GM13977 (cell line): ENCODE measurements around the gene CEMIP2.
A peak's percentile ranks its signal among the peaks of the same experiment; 100 is the strongest.

Experiments used
- DNase-seq: peaks from one replicate; pipeline ENCODE4 v3.0.0; 2012; ENCODE audit warnings: low spot score
- CTCF ChIP-seq: IDR thresholded peaks from 2 replicates; pipeline ENCODE4 v1.5.1; 2012; ENCODE audit warnings: mild to moderate bottlenecking, control low read depth; ENCODE audit not compliant: insufficient read depth; ENCODE audit errors: extremely low read depth, missing control alignments
- in situ Hi-C: fragments of 300-500 bp; cut with MboI; formaldehyde crosslinking; loops from one replicate; pipeline ENCODE4 v1.12.0; 2022; ENCODE audit warnings: low sequenced_read_pairs, low pct_unique_long_range_greater_than_20kb, mixed read lengths, inconsistent platforms; ENCODE audit not compliant: unreplicated experiment

CEMIP2 gene

DNA sequence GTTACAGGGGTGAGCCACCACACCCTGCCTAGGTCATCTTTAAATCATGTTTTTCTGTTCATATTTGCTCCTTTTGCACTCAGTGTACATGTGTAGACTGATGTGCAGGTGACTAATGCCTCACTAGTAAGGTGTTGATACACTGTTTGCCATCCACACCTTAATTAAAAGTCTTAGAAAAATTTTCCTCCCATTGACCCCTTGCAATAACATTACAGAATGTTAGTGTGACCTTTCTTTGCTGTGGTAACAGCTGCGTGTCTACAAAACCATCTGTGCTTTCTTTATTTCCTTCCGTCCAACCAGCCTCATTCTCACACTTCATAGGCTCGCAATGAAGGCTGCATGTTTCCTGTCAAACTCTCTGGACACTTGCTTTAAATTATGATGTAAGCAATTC lies 6.6 kb upstream of the CEMIP2 start:
- TF ChIP-seq CTCF = no peak
- DNase-seq = no peak
- in situ Hi-C loops = loop anchor here (25.0 kb wide), 1 partner anchor 488 kb away; no protein-coding TSS in a partner anchor

DNA sequence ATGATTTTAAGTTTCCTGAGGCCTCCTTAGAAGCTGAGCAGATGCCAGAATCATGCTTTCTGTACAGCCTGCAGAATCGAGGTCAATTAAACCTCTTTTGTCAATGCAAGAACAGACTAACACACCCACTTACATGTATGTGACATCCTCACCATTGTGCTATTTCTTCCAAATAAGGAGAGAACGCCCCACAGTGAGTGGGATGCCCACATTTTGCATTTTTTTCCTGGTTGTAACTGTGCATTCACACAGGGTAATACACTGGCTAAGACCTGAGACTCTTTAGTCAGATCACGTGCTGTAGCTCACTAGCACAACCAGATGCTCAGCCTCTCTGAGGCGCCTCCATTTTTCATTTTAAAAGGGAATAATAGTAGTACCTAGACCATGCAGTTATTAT lies 4.4 kb upstream of the CEMIP2 start:
- no peak for DNase-seq
- in situ Hi-C loops = loop anchor here (25.0 kb wide), 1 partner anchor 485 kb away; no protein-coding TSS in a partner anchor

DNA sequence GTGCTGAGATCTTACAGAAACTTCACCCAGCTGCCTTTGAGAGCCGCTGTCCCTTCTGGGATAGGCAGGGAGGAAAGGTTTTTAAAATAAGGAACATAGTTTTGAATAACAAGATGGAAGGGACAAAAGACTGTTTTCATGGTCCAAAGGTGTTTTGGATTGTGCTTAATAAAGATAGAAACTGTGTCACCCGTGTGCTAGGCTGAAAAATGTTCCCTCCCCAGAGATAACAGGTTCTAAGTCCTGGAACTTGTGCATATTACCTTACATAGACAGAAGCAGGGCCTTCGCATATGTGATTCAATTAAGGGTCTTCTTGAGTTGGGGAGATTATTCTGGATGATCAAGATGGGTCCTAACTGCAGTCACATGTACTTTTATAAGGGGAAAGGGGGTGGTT lies 1.9 kb upstream of the CEMIP2 start:
- in situ Hi-C loops = loop anchor here (25.0 kb wide), 1 partner anchor 483 kb away; no protein-coding TSS in a partner anchor
- no peak for TF ChIP-seq CTCF
- DNase-seq = no peak

More for the DNA sequence above, 4.4 kb upstream of the CEMIP2 start:
- no peak for TF ChIP-seq CTCF

DNA sequence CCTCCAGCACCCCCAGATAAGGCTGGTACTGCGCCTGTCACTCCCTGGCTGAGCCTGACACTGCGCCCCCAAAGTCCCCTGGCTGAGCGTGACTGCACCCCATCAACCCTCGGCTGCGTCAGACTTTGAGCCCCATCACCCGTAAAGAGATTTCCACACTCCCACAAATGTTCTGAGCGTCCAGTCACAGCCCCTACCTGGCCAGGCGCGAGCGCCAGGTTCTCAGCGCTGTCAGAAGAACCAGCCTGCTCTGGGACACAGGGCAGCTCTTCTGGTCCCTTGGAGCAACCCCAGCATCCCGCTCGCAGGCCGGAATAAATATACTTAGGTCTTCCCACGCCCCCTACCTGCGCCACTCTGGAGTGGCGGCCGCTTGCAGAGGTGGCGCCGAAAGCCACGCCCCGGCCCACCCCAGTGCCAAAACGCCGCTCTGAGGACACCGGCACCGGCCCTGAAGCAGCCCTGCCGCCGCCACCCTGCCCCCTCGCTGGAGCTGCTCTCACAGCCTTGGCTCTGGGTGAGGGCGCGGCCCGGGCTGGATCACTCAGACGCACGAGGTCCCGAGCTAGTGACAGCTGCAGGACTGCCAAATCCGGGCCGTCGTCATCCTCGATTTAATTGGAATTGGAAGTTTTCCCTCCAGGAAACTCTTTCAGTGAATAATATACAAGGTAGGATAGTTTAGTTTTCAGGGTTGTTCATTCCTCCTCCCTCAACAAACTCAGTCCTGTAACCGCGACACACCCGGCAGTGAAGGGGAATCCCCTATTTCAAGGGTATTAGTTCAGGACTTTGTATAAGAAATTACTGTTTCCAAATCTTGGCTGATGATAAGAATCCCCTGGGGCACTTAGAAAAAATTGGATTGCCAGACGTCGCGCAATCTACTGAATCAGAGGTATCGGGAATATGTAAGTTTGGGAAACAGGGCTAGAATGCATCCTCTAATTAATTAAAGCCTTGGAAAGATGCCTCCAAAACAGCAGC lies 1.2 kb upstream of the CEMIP2 start:
- peak; percentile 5 for TF ChIP-seq CTCF
- peak; percentile 34 for DNase-seq
- in situ Hi-C loops = loop anchor here (25.0 kb wide), 1 partner anchor 482 kb away; no protein-coding TSS in a partner anchor

DNA sequence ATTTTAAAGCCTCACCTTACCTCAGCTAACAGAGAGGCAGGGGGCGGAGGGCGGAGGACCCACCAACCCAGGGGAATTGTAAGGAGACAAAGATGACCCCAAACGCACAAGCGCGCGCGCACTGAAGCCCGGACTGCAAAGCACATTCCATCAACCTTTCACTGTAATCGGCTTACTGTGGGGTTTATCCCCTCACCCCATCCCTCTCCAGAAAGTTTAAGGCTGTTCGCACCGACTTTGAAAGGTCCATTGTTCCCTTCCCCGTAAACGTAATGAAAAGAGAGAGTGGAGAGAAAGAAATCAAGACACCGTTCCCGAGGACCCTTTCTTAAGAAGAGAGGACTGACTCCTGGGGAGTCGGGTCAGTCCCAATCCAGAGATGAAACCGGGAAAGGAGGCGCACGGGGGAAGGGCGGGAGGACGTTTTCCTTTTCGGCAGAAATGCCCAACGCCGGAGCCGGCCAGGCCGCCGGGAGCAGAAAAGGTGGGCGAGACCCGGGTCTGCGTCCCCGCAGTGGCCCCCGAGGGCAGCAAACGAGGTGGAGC lies 464 bp downstream of the CEMIP2 start:
- DNase-seq = no peak
- TF ChIP-seq CTCF = no peak
- in situ Hi-C loops = loop anchor here (25.0 kb wide), 1 partner anchor 481 kb away; no protein-coding TSS in a partner anchor

DNA sequence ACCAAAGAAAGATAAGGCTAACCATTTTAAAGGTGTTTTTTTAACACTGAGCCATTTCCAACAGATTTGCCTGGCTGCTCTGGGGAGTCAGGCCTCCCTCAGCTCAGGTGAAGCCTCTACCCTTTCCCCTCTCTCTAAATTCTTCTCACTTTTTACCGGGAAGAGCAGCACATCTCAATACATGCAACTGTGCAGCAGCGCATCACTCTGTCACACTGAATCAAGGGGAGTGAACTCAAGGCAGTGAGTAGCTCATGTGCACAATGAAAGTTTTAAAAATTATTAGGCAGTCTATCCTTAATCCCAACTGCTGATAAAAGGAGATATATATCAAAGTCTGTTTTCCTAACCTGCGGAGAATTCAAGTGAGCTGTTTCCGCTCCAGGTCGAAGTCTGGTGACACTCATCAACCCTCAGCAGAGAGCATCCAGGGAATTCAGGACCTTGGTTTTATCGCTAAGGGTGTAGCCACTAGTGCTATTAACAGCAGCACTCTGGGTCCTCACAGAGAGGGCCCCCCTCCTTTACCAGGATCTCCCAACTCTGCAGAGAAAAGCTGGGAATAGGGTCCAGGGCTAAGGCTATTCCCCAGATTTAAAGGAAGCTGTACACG lies 1.0 kb downstream of the CEMIP2 start:
- TF ChIP-seq CTCF = no peak
- in situ Hi-C loops = loop anchor here (25.0 kb wide), 1 partner anchor 480 kb away; no protein-coding TSS in a partner anchor
- DNase-seq = no peak
